Measurements from ENCODE around the gene ASCC2. TPM values are rescaled to one million over a fixed set of nuclear protein-coding genes. Genes with fewer than 3 reads are reported as not detected.
A peak's percentile ranks its signal among the peaks of the same experiment; 100 is the strongest.
"Not testable (repeated sequence)": the region's sequence is repeated elsewhere in the genome, so short reads cannot be mapped to it uniquely, and the experiment has no call there.

Gene ASCC2
- total and polyA plus RNA-seq, 7 donors = 15.0 to 51.0 (median 37.7) TPM

DNA sequence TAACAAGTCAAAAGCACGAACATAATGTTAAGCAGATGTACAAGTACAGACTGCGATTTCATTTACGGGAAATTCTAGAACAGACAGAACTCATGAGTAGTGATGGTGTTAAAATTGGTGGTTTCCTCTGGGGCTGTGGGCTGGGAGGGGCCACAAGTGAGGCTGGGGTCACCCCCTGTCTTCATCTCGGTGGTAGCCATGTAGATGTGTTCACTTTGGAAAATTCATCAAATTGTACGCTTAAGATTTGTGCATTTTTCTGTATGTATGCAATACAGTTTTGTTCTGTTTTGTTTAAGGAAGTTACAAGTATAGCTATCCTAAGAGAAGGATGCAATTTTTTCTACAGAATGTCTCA, 504 bp upstream of the ASCC2 start:
- no peak for DNase-seq
- 24% methylated on average over 5 of the region's 5 CpGs for WGBS, 2 donors
- Histone ChIP-seq H3K9me3 (no peaks in the 10 kb centered on the region), H3K4me3 (peak overlapping the region; percentile 76 to 98 (median 95)), H3K27ac (peak overlapping the region; percentile 75 to 86 (median 79)), H3K36me3 (peaks cover 0 to 6% (median 0%) of the 10 kb centered on the region in 4 donors), H3K27me3 (no peaks in the 10 kb centered on the region), H3K4me1 (peaks cover 0 to 29% (median 18%) of the 10 kb centered on the region in 4 donors)
- TF ChIP-seq, protein P1, sequence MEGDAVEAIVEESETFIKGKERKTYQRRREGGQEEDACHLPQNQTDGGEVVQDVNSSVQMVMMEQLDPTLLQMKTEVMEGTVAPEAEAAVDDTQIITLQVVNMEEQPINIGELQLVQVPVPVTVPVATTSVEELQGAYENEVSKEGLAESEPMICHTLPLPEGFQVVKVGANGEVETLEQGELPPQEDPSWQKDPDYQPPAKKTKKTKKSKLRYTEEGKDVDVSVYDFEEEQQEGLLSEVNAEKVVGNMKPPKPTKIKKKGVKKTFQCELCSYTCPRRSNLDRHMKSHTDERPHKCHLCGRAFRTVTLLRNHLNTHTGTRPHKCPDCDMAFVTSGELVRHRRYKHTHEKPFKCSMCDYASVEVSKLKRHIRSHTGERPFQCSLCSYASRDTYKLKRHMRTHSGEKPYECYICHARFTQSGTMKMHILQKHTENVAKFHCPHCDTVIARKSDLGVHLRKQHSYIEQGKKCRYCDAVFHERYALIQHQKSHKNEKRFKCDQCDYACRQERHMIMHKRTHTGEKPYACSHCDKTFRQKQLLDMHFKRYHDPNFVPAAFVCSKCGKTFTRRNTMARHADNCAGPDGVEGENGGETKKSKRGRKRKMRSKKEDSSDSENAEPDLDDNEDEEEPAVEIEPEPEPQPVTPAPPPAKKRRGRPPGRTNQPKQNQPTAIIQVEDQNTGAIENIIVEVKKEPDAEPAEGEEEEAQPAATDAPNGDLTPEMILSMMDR (IDR thresholded peaks at IDR 0.05) = no peak
- TF ChIP-seq POLR2A (IDR thresholded peaks at IDR 0.05) = no peak
- TF ChIP-seq POLR2AphosphoS5 (IDR thresholded peaks at IDR 0.05) = no peak
- no peak for TF ChIP-seq EP300 (IDR thresholded peaks at IDR 0.05)
- intact Hi-C loops (cut with DNase I) = loop anchor here (2.0 kb wide), 3 partner anchors 44 to 168 kb away; partner anchors contain the start of genes MTMR3, UQCR10 and ZMAT5

DNA sequence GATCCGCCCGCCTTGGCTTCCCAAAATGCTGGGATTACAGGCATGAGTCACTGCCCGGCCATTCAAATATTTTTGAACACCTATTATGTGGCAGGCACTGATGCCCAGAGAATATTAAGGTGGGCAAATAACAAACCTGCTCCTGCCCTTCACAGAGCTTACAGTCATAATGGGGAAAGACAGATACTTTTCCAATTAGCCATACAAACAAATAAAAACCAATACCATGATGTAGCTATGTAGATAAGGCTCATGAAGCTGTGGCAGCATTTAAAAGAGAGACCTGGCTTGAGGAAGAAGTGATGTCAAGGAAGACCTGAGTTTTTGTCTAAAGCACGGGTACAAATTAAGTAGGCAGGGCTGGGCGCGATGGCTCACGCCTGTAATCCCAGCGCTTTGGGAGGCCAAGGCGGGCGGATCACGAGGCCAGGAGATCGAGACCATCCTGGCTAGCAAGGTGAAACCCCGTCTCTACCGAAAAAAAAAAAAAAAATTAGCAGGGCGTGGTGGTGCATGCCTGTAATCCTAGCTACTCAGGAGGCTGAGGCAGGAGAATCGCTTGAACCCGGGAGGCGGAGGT, 1.2 kb downstream of the ASCC2 start:
- H3K4me1 ChIP-seq = peaks cover 0 to 34% (median 21%) of the 10 kb centered on the region in 4 donors
- peak overlapping the region in 1 of 4 donors; percentile 98 for H3K4me3 ChIP-seq
- H3K27me3 ChIP-seq; DNase-seq; H3K9me3 ChIP-seq; H3K27ac ChIP-seq; H3K36me3 ChIP-seq; intact Hi-C loops (cut with DNase I): not testable (repeated sequence)
- 92 to 93% methylated on average over 18 of the region's 18 CpGs for WGBS, 2 donors

- no peak for DNase-seq
Observed at GRCh38 chr22:29834046-29834445, 4.0 kb downstream of the ASCC2 start.

DNA sequence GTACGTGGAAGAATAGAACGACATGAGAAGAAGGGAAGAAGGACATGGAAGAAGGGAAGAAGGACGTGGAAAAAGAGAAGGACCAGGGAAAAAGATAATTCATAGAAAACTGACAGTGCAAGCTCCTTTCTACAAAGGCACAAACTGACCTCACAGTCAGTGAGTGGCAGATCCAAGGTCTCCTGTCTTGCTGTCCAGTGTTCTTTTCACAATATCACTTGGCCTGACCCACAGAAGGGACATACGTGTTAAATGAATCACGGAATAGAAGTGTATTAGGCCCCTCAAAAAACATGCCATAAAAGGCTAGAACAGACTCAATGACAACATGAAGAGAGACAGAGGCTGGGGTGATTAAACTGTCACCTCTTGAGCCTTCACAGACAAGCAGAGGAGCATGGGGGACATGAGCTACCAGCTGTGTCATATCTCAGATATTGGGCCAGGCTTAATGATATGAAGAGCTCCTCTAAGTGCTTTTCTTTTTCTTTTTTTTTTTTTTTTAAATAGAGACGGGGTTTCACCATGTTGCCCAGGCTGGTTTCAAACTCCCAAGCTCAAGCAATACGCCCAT, 4.6 kb downstream of the ASCC2 start:
- DNase-seq = no peak
- Histone ChIP-seq H3K27ac (peak overlapping the region in 2 of 4 donors; percentile 13 to 43), H3K4me3 (no peak overlapping the region), H3K4me1 (peaks cover 0 to 31% (median 18%) of the 10 kb centered on the region in 4 donors), H3K36me3 (peaks cover 9 to 37% (median 21%) of the 10 kb centered on the region in 4 donors), H3K27me3 (no peaks in the 10 kb centered on the region), H3K9me3 (no peaks in the 10 kb centered on the region)
- TF ChIP-seq POLR2A (IDR thresholded peaks at IDR 0.05) = no peak
- TF ChIP-seq POLR2AphosphoS5 (IDR thresholded peaks at IDR 0.05) = peak in 3 of 4 donors; percentile 59 to 82 (median 65)
- TF ChIP-seq, protein P1 (IDR thresholded peaks at IDR 0.05) = no peak
- no peak for TF ChIP-seq EP300 (IDR thresholded peaks at IDR 0.05)
- WGBS, 2 donors = 85 to 89% methylated on average over 6 to 7 of the region's 7 CpGs
- intact Hi-C loops (cut with DNase I) = no loop called here

More at GRCh38 chr22:29834046-29834445, 4.0 kb downstream of the ASCC2 start:
- H3K4me1 ChIP-seq = peaks cover 0 to 34% (median 21%) of the 10 kb centered on the region in 4 donors
- TF ChIP-seq POLR2AphosphoS5 (IDR thresholded peaks at IDR 0.05) = no peak
- TF ChIP-seq EP300 (IDR thresholded peaks at IDR 0.05) = no peak
- TF ChIP-seq, protein P1 (IDR thresholded peaks at IDR 0.05) = no peak
- TF ChIP-seq POLR2A (IDR thresholded peaks at IDR 0.05) = no peak
- H3K27ac ChIP-seq = peak overlapping the region in 1 of 4 donors; percentile 43
- H3K4me3 ChIP-seq = no peak overlapping the region
- H3K9me3 ChIP-seq = no peaks in the 10 kb centered on the region
- 86 to 92% methylated on average over 1 of the region's 1 CpG for WGBS, 2 donors
- intact Hi-C loops (cut with DNase I) = no loop called here
- H3K36me3 ChIP-seq = peaks cover 9 to 31% (median 19%) of the 10 kb centered on the region in 4 donors
- no peaks in the 10 kb centered on the region for H3K27me3 ChIP-seq

- TF ChIP-seq, protein P1 (IDR thresholded peaks at IDR 0.05) = no peak
- TF ChIP-seq EP300 (IDR thresholded peaks at IDR 0.05) (no peak), POLR2A (IDR thresholded peaks at IDR 0.05) (no peak)
- 93 to 94% methylated on average over 9 of the region's 9 CpGs for WGBS, 2 donors
- H3K27ac ChIP-seq = no peak overlapping the region
- H3K4me1 ChIP-seq = peaks cover 0 to 23% (median 9%) of the 10 kb centered on the region in 4 donors
- peaks cover 9 to 48% (median 21%) of the 10 kb centered on the region in 4 donors for H3K36me3 ChIP-seq
- DNase-seq = no peak
- intact Hi-C loops (cut with DNase I) = no loop called here
- H3K9me3 ChIP-seq = no peaks in the 10 kb centered on the region
- no peak overlapping the region for H3K4me3 ChIP-seq
- H3K27me3 ChIP-seq = no peaks in the 10 kb centered on the region
Observed at GRCh38 chr22:29831958-29832357, 6.1 kb downstream of the ASCC2 start.
